Pancreas (tissue), 10 donors: Measurements from ENCODE around the gene COL25A1. TPM values are rescaled to one million over a fixed set of nuclear protein-coding genes. Genes with fewer than 3 reads are reported as not detected.
"Not testable (repeated sequence)": the region's sequence is repeated elsewhere in the genome, so short reads cannot be mapped to it uniquely, and the experiment has no call there.

Source experiments
- ATAC-seq, 4 donors: fragments of 200-7000 bp; cut with Tn5 transposase; one replicate each; pipeline versions ENCODE4 v1.8.0 to v1.9.1; 2020; ENCODE audit warnings: mild to moderate bottlenecking in 4 of 4, moderate library complexity in 4 of 4
- DNase-seq, 6 donors: peaks; one replicate each; pipeline ENCODE4 v3.0.0-alpha.2; 2020
- FAIRE-seq: peaks from 2 replicates; lab custom pipeline; 2012; peaks lifted over from hg19 to GRCh38; lab: Jason Lieb, UNC
- H3K27ac ChIP-seq, 4 donors: fragments of 200-600 bp; sonication (generic); 1 replicate in 3 of 4; 2 replicates in 1 of 4; pipeline versions ENCODE4 v1.5.0 to v1.8.0; 2020
- H3K27me3 ChIP-seq, 4 donors: fragments of 200-600 bp; one replicate each; pipeline ENCODE4 v1.8.0; 2021
- H3K36me3 ChIP-seq, 3 donors: fragments of 200-600 bp; sonication (generic) in 1 of 3; one replicate each; pipeline versions ENCODE4 v1.5.0 to v1.8.0; 2020 to 2021
- H3K4me1 ChIP-seq, 3 donors: fragments of 200-600 bp; one replicate each; pipeline ENCODE4 v1.8.0; 2021
- H3K4me3 ChIP-seq, 4 donors: fragments of 200-600 bp; sonication (generic) in 2 of 4; one replicate each; pipeline versions ENCODE4 v1.5.0 to v1.8.0; 2020 to 2021
- H3K9me3 ChIP-seq, 4 donors: fragments of 200-600 bp; one replicate each; pipeline ENCODE4 v1.8.0; 2021
- WGBS, 2 donors: extraction: QIAGEN DNeasy Blood & Tissue Kit; methylation state at CpG; one replicate each; pipeline ENCODE4 v1.1.7; 2013; 5-methylcytosine and 5-hydroxymethylcytosine counted together
- intact Hi-C, 3 donors: fragments of 100-400 bp; cut with DNase I; formaldehyde crosslinking; loops; one replicate each; pipeline versions ENCODE4 v1.11.1 to v1.14.2; 2022
- polyA plus RNA-seq, 2 donors: library from polyadenylated mRNA; stranded (reverse); fragments of 200-250 nt; gene quantifications; one replicate each; pipeline ENCODE4 v1.2.3, GENCODE V29; 2013
- total RNA-seq, 6 donors: library from RNA; stranded (reverse); fragmentation: NEBNext Ultra II Directional in 4 of 6; extraction: Animal tissue kit (Norgen Biotek cat#: 25700) in 4 of 6; gene quantifications; one replicate each; pipeline versions ENCODE4 v1.2.1 to v1.2.4, GENCODE V29; 2021 to 2023
- TF ChIP-seq, protein P1 (sequence below), 4 donors: fragments of 200-600 bp; sonication (generic) in 3 of 4; IDR thresholded peaks; one replicate each; pipeline versions ENCODE4 v1.5.0 to v1.8.0; 2021; ENCODE audit warnings: antibody characterized with exemption in 4 of 4
- donor health status: healthy with polysubstance abuse.
- donor health status: DM: no; HTN: no; CAD: no; lungs with moderate emphysema.
- donor health status: DM: no; HTN: no; CAD: no.
- donor health status: control.
- donor health status: control.
- donor health status: Bipolar disorder and iron deficiency.
- donor health status: DM: yes; HTN: yes; CAD: no.
- donor health status: DM: no; HTN: no; CAD: no.
- donor health status: DM: no; HTN: no; CAD: no.
- donor health status: DM: yes; HTN: yes; CAD: no.

Gene COL25A1
- total and polyA plus RNA-seq, 8 donors = 0.08 to 0.46 (median 0.22) TPM

DNA sequence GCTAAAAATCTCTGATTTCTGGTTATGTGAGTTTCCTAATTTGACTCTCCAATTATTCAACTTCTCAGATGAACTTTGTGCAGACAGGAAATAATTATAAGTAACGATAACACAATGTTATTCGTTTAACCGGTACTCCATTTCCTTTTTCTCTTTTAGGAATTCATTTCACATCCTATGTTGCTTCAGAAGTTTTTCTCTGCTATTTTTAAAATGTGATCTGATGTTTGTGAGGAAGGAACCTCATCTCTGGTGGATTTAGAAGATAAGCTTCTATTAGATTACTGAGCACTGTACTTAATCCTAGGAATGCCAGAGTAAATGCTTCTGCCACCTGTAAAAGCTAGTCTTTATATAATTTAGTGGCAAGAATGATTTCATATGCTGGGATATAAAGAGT lies 423.7 kb downstream of the COL25A1 start:
- H3K4me1 ChIP-seq = no peaks in the 10 kb centered on the region
- no peaks in the 10 kb centered on the region for H3K36me3 ChIP-seq
- ATAC-seq (no peak), DNase-seq (no peak), FAIRE-seq (no peak)
- WGBS, 2 donors = 62 to 85% methylated on average over 3 of the region's 3 CpGs
- intact Hi-C loops = no loop called here
- H3K27me3 ChIP-seq = no peaks in the 10 kb centered on the region
- no peak overlapping the region for H3K4me3 ChIP-seq
- H3K9me3 ChIP-seq = no peaks in the 10 kb centered on the region
- TF ChIP-seq, protein P1, sequence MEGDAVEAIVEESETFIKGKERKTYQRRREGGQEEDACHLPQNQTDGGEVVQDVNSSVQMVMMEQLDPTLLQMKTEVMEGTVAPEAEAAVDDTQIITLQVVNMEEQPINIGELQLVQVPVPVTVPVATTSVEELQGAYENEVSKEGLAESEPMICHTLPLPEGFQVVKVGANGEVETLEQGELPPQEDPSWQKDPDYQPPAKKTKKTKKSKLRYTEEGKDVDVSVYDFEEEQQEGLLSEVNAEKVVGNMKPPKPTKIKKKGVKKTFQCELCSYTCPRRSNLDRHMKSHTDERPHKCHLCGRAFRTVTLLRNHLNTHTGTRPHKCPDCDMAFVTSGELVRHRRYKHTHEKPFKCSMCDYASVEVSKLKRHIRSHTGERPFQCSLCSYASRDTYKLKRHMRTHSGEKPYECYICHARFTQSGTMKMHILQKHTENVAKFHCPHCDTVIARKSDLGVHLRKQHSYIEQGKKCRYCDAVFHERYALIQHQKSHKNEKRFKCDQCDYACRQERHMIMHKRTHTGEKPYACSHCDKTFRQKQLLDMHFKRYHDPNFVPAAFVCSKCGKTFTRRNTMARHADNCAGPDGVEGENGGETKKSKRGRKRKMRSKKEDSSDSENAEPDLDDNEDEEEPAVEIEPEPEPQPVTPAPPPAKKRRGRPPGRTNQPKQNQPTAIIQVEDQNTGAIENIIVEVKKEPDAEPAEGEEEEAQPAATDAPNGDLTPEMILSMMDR (IDR thresholded peaks at IDR 0.05) = no peak
- no peak overlapping the region for H3K27ac ChIP-seq

DNA sequence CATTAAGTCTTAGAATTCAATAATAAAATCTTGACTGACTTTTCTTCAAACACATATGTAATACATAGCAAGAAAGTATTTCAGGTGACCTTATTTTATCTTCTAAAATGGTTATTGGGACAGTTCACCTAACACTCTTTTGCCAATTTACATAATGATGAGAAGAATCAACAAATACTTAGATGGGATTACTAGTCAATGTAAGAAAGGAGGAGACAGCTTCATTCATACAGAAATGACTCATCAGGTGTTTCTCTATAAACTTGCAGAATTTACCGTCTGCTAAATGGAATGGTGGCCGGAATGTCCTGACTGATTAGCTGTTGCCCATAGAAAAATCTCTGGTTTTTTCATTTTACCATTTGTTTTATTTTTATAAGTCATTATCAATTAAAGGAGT lies 424.6 kb downstream of the COL25A1 start:
- 85 to 91% methylated on average over 2 of the region's 2 CpGs for WGBS, 2 donors
- no peak for FAIRE-seq

DNA sequence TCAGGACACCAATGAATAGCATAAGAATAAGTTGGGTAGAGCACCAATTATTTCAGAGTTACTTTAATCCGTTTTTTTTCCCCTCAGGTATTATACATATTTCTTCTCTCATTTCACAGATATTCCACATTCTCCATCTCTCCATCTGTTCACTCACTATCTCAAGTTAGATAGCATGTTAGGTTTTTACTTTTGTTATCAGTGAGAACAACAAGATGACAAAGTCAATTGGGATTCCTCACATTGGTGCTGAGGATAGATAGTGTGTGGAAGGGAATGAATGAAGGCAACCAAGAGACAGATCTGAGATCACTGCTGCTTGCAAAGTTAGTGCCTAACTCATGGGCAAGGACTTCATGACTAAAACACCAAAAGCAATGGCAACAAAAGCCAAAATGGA lies 427.7 kb downstream of the COL25A1 start:
- Histone ChIP-seq H3K4me1 (no peaks in the 10 kb centered on the region), H3K36me3 (no peaks in the 10 kb centered on the region), H3K27me3 (no peaks in the 10 kb centered on the region), H3K9me3 (no peaks in the 10 kb centered on the region), H3K4me3 (no peak overlapping the region), H3K27ac (no peak overlapping the region)
- intact Hi-C loops = no loop called here
- 35 to 41% methylated on average over 1 of the region's 1 CpG for WGBS, 2 donors
- no peak for ATAC-seq
- FAIRE-seq = no peak
- TF ChIP-seq, protein P1 (IDR thresholded peaks at IDR 0.05) = no peak
- DNase-seq = no peak

More for the DNA sequence above, 424.6 kb downstream of the COL25A1 start:
- Histone ChIP-seq H3K4me1 (no peaks in the 10 kb centered on the region), H3K27me3 (no peaks in the 10 kb centered on the region), H3K36me3 (no peaks in the 10 kb centered on the region), H3K9me3 (no peaks in the 10 kb centered on the region), H3K4me3 (no peak overlapping the region), H3K27ac (no peak overlapping the region)
- DNase-seq = no peak
- TF ChIP-seq, protein P1 (IDR thresholded peaks at IDR 0.05) = no peak
- no peak for ATAC-seq
- intact Hi-C loops = no loop called here

DNA sequence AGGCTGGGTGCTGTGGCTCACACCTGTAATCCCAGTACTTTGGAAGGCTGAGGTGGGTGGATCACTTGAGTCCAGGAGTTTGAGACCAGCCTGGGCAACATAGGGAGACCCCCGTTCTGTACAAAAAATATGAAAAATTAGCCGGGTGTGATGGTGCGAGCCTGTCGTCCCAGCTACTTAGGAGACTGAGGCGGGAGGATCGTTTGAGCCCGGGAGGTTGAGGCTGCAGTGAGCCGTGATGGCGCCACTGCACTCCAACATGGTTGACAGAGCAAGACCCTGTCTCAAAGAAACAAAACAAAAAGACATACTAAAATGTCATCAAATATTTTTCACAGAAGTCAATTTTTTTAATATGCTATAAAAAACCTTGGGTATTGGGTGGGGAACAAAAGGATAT lies 432.5 kb downstream of the COL25A1 start:
- H3K27ac ChIP-seq, ATAC-seq, H3K4me3 ChIP-seq, intact Hi-C loops, H3K36me3 ChIP-seq, H3K27me3 ChIP-seq, H3K9me3 ChIP-seq, DNase-seq, FAIRE-seq, H3K4me1 ChIP-seq: not testable (repeated sequence)
- 83 to 93% methylated on average over 9 of the region's 9 CpGs for WGBS, 2 donors

DNA sequence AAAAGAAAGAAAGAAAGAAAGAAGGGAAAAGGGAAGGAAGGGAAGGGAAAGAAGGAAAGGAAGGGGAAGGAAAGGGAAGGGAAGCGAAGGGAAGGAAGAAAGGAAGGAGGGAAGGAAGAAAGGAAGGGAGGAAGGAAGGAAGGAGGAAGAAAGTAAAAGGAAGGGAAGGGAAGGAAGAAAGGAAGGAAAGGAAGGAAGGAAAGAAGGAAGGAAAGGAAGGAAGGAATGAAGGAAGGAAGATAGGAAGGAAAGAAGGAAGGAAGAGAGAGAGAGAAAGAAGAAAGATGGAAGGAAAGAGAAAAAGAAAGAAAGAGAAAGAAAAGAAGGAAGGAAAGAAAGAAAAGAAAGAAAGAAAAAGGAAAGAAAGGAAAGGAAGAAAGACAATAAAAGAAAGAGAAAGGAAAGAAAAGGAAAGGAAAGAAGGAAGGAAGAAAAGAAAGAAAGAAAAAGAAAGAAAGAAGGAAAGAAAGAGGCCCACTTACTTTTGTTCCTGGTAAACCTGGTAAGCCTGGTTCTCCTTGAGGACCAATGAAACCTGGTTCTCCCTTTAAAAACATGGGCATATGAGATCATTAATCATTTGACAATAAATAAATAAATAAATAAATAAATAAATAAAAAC lies 433.7 kb downstream of the COL25A1 start:
- intact Hi-C loops = no loop called here
- FAIRE-seq = no peak
- no peak for DNase-seq
- H3K27me3 ChIP-seq = no peaks in the 10 kb centered on the region
- H3K36me3 ChIP-seq = no peaks in the 10 kb centered on the region
- no peak overlapping the region for H3K27ac ChIP-seq
- TF ChIP-seq, protein P1 (IDR thresholded peaks at IDR 0.05) = no peak
- no peak for ATAC-seq
- H3K4me3 ChIP-seq = no peak overlapping the region
- 68 to 92% methylated on average over 1 of the region's 1 CpG for WGBS, 2 donors
- H3K9me3 ChIP-seq = no peaks in the 10 kb centered on the region
- H3K4me1 ChIP-seq = no peaks in the 10 kb centered on the region
